Sigmoid colon (tissue), 4 donors: ENCODE data around the gene CDAN1.

Experiments
- POLR2AphosphoS5 ChIP-seq, 4 donors: sonication (generic); formaldehyde crosslinking; IDR thresholded peaks; one replicate each; pipeline ENCODE4 v1.6.1; 2017; ENCODE audit warnings: antibody characterized with exemption in 4 of 4
- TF ChIP-seq, protein P1 (sequence below), 4 experiments: fragments of 450-650 bp in 3 of 4; fragments of 200-600 bp in 1 of 4; IDR thresholded peaks; one replicate each; pipeline ENCODE4 v1.5.1; 2016 to 2019; ENCODE audit warnings: antibody characterized with exemption in 4 of 4, mild to moderate bottlenecking in 3 of 4, moderate library complexity in 2 of 4

DNA sequence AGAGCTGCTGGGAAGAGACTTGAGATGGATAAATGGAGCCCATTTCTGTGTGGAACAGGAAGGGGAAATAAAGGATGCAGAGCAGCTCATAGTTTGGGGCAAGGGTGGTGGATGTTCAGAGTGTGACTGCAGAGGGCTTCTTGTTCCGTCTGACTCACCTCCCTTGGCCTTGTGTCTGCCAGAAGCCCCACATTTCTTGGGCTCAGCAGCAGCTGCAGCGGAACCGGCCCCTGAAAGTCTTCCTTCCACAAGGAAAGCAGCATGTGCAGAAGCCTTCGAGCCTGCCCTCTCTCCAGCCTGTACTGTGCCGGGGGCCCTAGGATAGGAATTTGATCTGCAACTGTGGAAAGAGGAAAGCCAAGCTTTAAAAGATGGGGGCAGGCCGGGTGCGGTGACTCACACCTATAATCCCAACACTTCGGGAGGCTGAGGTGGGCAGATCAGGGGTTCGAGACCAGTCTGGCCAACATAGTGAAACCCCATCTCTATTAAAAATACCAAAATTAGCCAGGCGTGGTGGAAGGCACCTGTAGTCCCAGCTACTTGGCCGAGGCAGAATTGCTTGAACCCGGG lies 11.5 kb downstream of the CDAN1 start:
- no peak for TF ChIP-seq POLR2AphosphoS5 (IDR thresholded peaks at IDR 0.05)
- TF ChIP-seq, protein P1, sequence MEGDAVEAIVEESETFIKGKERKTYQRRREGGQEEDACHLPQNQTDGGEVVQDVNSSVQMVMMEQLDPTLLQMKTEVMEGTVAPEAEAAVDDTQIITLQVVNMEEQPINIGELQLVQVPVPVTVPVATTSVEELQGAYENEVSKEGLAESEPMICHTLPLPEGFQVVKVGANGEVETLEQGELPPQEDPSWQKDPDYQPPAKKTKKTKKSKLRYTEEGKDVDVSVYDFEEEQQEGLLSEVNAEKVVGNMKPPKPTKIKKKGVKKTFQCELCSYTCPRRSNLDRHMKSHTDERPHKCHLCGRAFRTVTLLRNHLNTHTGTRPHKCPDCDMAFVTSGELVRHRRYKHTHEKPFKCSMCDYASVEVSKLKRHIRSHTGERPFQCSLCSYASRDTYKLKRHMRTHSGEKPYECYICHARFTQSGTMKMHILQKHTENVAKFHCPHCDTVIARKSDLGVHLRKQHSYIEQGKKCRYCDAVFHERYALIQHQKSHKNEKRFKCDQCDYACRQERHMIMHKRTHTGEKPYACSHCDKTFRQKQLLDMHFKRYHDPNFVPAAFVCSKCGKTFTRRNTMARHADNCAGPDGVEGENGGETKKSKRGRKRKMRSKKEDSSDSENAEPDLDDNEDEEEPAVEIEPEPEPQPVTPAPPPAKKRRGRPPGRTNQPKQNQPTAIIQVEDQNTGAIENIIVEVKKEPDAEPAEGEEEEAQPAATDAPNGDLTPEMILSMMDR (IDR thresholded peaks at IDR 0.05), result no peak
